ENCODE results near the gene GALC.

DNA sequence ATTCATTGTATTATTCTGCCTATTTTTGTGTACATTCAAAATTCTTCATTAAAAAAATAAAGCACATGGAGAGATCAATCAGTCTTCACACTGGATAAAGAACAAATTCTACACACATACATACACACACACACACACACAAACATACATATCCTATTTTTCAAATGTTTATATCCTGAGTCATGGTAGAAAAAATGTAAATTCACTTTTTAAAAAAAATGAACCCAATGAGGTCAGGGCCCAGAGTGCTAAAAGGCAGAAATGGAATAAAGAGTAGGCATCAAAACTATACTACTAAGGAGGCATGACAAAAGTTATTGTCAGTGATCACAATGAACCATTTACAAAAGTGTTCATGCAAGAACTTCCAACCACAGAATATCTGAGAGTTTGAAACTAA lies 17.3 kb downstream of the GALC start:
- TF ChIP-seq, protein P1, sequence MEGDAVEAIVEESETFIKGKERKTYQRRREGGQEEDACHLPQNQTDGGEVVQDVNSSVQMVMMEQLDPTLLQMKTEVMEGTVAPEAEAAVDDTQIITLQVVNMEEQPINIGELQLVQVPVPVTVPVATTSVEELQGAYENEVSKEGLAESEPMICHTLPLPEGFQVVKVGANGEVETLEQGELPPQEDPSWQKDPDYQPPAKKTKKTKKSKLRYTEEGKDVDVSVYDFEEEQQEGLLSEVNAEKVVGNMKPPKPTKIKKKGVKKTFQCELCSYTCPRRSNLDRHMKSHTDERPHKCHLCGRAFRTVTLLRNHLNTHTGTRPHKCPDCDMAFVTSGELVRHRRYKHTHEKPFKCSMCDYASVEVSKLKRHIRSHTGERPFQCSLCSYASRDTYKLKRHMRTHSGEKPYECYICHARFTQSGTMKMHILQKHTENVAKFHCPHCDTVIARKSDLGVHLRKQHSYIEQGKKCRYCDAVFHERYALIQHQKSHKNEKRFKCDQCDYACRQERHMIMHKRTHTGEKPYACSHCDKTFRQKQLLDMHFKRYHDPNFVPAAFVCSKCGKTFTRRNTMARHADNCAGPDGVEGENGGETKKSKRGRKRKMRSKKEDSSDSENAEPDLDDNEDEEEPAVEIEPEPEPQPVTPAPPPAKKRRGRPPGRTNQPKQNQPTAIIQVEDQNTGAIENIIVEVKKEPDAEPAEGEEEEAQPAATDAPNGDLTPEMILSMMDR (conservative IDR thresholded peaks at IDR 0.05), result no peak
- no peak for TF ChIP-seq ZFX (IDR thresholded peaks at IDR 0.05)
